Neural cell (in vitro differentiated cells): ENCODE results near the gene ACTA2.

Experiments
- EP300 ChIP-seq: fragments of 450-650 bp; conservative IDR thresholded peaks from 2 replicates; pipeline ENCODE4 v1.6.1; 2014; ENCODE audit warnings: antibody characterized with exemption, mild to moderate bottlenecking, moderate library complexity; ENCODE audit not compliant: poor library complexity, severe bottlenecking
- EZH2 ChIP-seq: fragments of 200-600, 300-800 bp; shearing (Covaris generic), sonication (generic); IDR thresholded peaks from 2 replicates; pipeline ENCODE4 v1.6.1; 2014; ENCODE audit warnings: antibody characterized with exemption, low read length, borderline replicate concordance, mild to moderate bottlenecking; ENCODE audit not compliant: insufficient read depth, poor library complexity, severe bottlenecking
- POLR2AphosphoS5 ChIP-seq: IDR thresholded peaks from 2 replicates; pipeline ENCODE4 v1.6.1; 2012
- RAD21 ChIP-seq: fragments of 450-650 bp; conservative IDR thresholded peaks from 2 replicates; pipeline ENCODE4 v1.6.1; 2014; ENCODE audit warnings: antibody characterized with exemption, mild to moderate bottlenecking, moderate library complexity
- TF ChIP-seq, protein P1 (sequence below): fragments of 450-650 bp; IDR thresholded peaks from 2 replicates; pipeline ENCODE4 v1.5.1; 2014; ENCODE audit warnings: antibody characterized with exemption, mild to moderate bottlenecking, moderate library complexity; ENCODE audit not compliant: poor library complexity, severe bottlenecking

- TF ChIP-seq EZH2 = no peak
- TF ChIP-seq POLR2AphosphoS5 = no peak
- TF ChIP-seq, protein P1, sequence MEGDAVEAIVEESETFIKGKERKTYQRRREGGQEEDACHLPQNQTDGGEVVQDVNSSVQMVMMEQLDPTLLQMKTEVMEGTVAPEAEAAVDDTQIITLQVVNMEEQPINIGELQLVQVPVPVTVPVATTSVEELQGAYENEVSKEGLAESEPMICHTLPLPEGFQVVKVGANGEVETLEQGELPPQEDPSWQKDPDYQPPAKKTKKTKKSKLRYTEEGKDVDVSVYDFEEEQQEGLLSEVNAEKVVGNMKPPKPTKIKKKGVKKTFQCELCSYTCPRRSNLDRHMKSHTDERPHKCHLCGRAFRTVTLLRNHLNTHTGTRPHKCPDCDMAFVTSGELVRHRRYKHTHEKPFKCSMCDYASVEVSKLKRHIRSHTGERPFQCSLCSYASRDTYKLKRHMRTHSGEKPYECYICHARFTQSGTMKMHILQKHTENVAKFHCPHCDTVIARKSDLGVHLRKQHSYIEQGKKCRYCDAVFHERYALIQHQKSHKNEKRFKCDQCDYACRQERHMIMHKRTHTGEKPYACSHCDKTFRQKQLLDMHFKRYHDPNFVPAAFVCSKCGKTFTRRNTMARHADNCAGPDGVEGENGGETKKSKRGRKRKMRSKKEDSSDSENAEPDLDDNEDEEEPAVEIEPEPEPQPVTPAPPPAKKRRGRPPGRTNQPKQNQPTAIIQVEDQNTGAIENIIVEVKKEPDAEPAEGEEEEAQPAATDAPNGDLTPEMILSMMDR = no peak
- TF ChIP-seq RAD21 = no peak
- no peak for TF ChIP-seq EP300
Measured at GRCh38 chr10:88943778-88944177, 8.8 kb downstream of the ACTA2 start.
